IMR-90 (cell line): ENCODE measurements around the gene CERS1. TPM values are rescaled to one million over a fixed set of nuclear protein-coding genes. Genes with fewer than 3 reads are reported as not detected.
A peak's percentile ranks its signal among the peaks of the same experiment; 100 is the strongest.

Source experiments
- ATAC-seq: fragments of 200-7000 bp; cut with Tn5 transposase; 2 replicates; pipeline ENCODE4 v1.9.1; 2020; ENCODE audit warnings: low read depth, mild to moderate bottlenecking, moderate library complexity
- BruUV-seq: library from RNA; stranded (reverse); fragments of 400-500 nt; replicated peaks from 2 replicates; lab custom pipeline; 2021; lab: Mats Ljungman, UMichigan
- CTCF ChIA-PET: fragments of 300-600 bp; formaldehyde crosslinking; extraction: SDS; loops from one replicate; lab custom pipeline; 2021; ENCODE audit warnings: antibody characterized with exemption; lab: Yijun Ruan, JAX
- POLR2A ChIA-PET: fragments of 300-600 bp; sonication (Branson Sonifier 250); formaldehyde crosslinking; loops from one replicate; lab custom pipeline; 2022; ENCODE audit warnings: antibody characterized with exemption; ENCODE audit not compliant: unreplicated experiment; lab: Charles Lee
- DNase-seq: peaks from one replicate; pipeline ENCODE4 v3.0.0; 2013
- H2AFZ ChIP-seq: replicated peaks from 2 replicates; pipeline ENCODE3; 2013; ENCODE audit warnings: low read length, mild to moderate bottlenecking; ENCODE audit not compliant: poor library complexity
- H2AK5ac ChIP-seq: 2 replicates; pipeline ENCODE4 v1.6.1; 2013; ENCODE audit warnings: low read depth, low read length, inconsistent platforms
- H2AK9ac ChIP-seq: replicated peaks from 2 replicates; pipeline ENCODE3; 2013; ENCODE audit warnings: mild to moderate bottlenecking, low read depth, low read length, moderate library complexity; ENCODE audit not compliant: poor library complexity
- H2BK120ac ChIP-seq: 2 replicates; pipeline ENCODE4 v1.6.1; 2013; ENCODE audit warnings: low read depth, low read length, inconsistent platforms
- H2BK15ac ChIP-seq: 3 replicates; pipeline ENCODE4 v1.6.1; 2013; ENCODE audit warnings: low read depth, low read length, inconsistent platforms
- H2BK20ac ChIP-seq: 2 replicates; pipeline ENCODE4 v1.6.1; 2013; ENCODE audit warnings: low read depth, mild to moderate bottlenecking, inconsistent platforms, low read length, moderate library complexity
- H2BK5ac ChIP-seq: 2 replicates; pipeline ENCODE4 v1.6.1; 2013; ENCODE audit warnings: mild to moderate bottlenecking, low read depth, low read length, inconsistent platforms; ENCODE audit not compliant: poor library complexity, severe bottlenecking
- H3K14ac ChIP-seq: replicated peaks from 2 replicates; pipeline ENCODE4 v1.6.1; 2013; ENCODE audit warnings: low read depth, low read length, inconsistent platforms
- H3K18ac ChIP-seq: 2 replicates; pipeline ENCODE4 v1.6.1; 2013; ENCODE audit warnings: low read depth, low read length, control low read depth
- H3K23ac ChIP-seq: 2 replicates; pipeline ENCODE4 v1.6.1; 2013; ENCODE audit warnings: low read depth, low read length, inconsistent platforms
- H3K27ac ChIP-seq: 2 replicates; pipeline ENCODE4 v1.5.1; 2013; ENCODE audit warnings: mild to moderate bottlenecking, control low read depth, low read length; ENCODE audit not compliant: insufficient read depth
- H3K27me3 ChIP-seq: 2 replicates; pipeline ENCODE4 v1.6.1; 2013; ENCODE audit warnings: low read length; ENCODE audit not compliant: control insufficient read depth, insufficient read depth
- H3K36me3 ChIP-seq: 2 replicates; pipeline ENCODE4 v1.6.1; 2013; ENCODE audit warnings: low read length, mixed read lengths; ENCODE audit not compliant: control insufficient read depth, insufficient read depth
- H3K4ac ChIP-seq: 2 replicates; pipeline ENCODE4 v1.6.1; 2013; ENCODE audit warnings: low read depth, low read length, inconsistent platforms
- H3K4me1 ChIP-seq: 2 replicates; pipeline ENCODE4 v1.6.1; 2013; ENCODE audit warnings: low read length, mixed read lengths; ENCODE audit not compliant: control insufficient read depth, insufficient read depth
- H3K4me2 ChIP-seq: 2 replicates; pipeline ENCODE4 v1.6.1; 2013; ENCODE audit warnings: low read depth, mild to moderate bottlenecking, control low read depth, low read length, moderate library complexity
- H3K4me3 ChIP-seq: 2 replicates; pipeline ENCODE4 v1.5.1; 2013; ENCODE audit warnings: low read depth, mild to moderate bottlenecking, control low read depth, low read length, moderate library complexity; ENCODE audit not compliant: insufficient read depth
- H3K56ac ChIP-seq: 2 replicates; pipeline ENCODE4 v1.6.1; 2013; ENCODE audit warnings: low read length, inconsistent platforms; ENCODE audit not compliant: insufficient read depth; ENCODE audit errors: extremely low read depth
- H3K79me1 ChIP-seq, 2 experiments: 2 replicates each; pipeline ENCODE4 v1.6.1; 2013; ENCODE audit warnings: low read length in 2 of 2, inconsistent platforms in 1 of 2, low read depth in 1 of 2
- H3K9ac ChIP-seq: 2 replicates; pipeline ENCODE4 v1.6.1; 2013; ENCODE audit warnings: low read depth, low read length, control low read depth
- H3K9me1 ChIP-seq: 2 replicates; pipeline ENCODE4 v1.6.1; 2013; ENCODE audit warnings: low read length, inconsistent platforms; ENCODE audit not compliant: insufficient read depth
- H3K9me3 ChIP-seq: 2 replicates; pipeline ENCODE4 v1.6.1; 2013; ENCODE audit warnings: low read length; ENCODE audit not compliant: control insufficient read depth, insufficient read depth
- H4K20me1 ChIP-seq: 2 replicates; pipeline ENCODE4 v1.6.1; 2013; ENCODE audit warnings: low read length, inconsistent platforms; ENCODE audit not compliant: insufficient read depth
- H4K5ac ChIP-seq: 2 replicates; pipeline ENCODE4 v1.6.1; 2013; ENCODE audit warnings: mild to moderate bottlenecking, low read depth, low read length, control low read depth
- H4K8ac ChIP-seq, 2 experiments: 2 replicates each; pipeline ENCODE4 v1.6.1; 2013; ENCODE audit warnings: low read depth in 2 of 2, low read length in 2 of 2, control low read depth in 1 of 2, inconsistent platforms in 1 of 2
- H4K91ac ChIP-seq: 2 replicates; pipeline ENCODE4 v1.6.1; 2013; ENCODE audit warnings: low read depth, low read length, inconsistent platforms; ENCODE audit not compliant: insufficient read depth
- POLR2A ChIP-seq: IDR thresholded peaks from 2 replicates; pipeline ENCODE4 v1.6.1; 2012; ENCODE audit warnings: mild to moderate bottlenecking, low read depth, low read length
- RFX5 ChIP-seq: IDR thresholded peaks from 2 replicates; pipeline ENCODE4 v1.8.0; 2012; ENCODE audit warnings: low read depth, mild to moderate bottlenecking, low read length, moderate library complexity
- WGBS, 2 experiments: methylation state at CpG; one replicate each; pipeline versions ENCODE4 v1.1.5 to v1.1.7; 2013; ENCODE audit warnings: missing lambda C conversion rate in 2 of 2; ENCODE audit not compliant: insufficient read length in 1 of 2; ENCODE audit errors: extremely low coverage in 2 of 2; 5-methylcytosine and 5-hydroxymethylcytosine counted together
- dilution Hi-C: fragments of 300-500 bp; cut with HindIII; formaldehyde crosslinking; loops from one replicate; pipeline ENCODE4 v1.14.3; 2018; ENCODE audit warnings: low sequenced_read_pairs; ENCODE audit not compliant: unreplicated experiment
- in situ Hi-C: fragments of 300-500 bp; cut with MboI; formaldehyde crosslinking; loops from 3 replicates; pipeline ENCODE4 v1.14.3; 2019; ENCODE audit warnings: low sequenced_read_pairs, inconsistent platforms, mixed read lengths
- intact Hi-C: fragments of 100-400 bp; cut with micrococcal nuclease; formaldehyde crosslinking; loops from 2 replicates; pipeline ENCODE4 v1.10.0; 2022
- polyA plus RNA-seq, 3 experiments: library from polyadenylated mRNA; depleted of rRNA; stranded (reverse); fragments of >200 nt; gene quantifications; 2 replicates each; pipeline ENCODE4 v1.2.3, GENCODE V29; 2012; ENCODE audit warnings: low replicate concordance in 1 of 3
- total RNA-seq: library from RNA; depleted of rRNA; stranded (reverse); fragments of >200 nt; gene quantifications from 2 replicates; pipeline ENCODE4 v1.2.3, GENCODE V29; 2012
- TF ChIP-seq, protein P1 (sequence below): conservative IDR thresholded peaks from 2 replicates; pipeline ENCODE4 v1.5.1; 2012; ENCODE audit warnings: mild to moderate bottlenecking, low read depth, low read length, improper control_type of control experiment

CERS1 gene
- total and polyA plus RNA-seq, 2 of the 4 experiments (the other 2 are of a cell fraction): 0.90 to 4.3 TPM

DNA sequence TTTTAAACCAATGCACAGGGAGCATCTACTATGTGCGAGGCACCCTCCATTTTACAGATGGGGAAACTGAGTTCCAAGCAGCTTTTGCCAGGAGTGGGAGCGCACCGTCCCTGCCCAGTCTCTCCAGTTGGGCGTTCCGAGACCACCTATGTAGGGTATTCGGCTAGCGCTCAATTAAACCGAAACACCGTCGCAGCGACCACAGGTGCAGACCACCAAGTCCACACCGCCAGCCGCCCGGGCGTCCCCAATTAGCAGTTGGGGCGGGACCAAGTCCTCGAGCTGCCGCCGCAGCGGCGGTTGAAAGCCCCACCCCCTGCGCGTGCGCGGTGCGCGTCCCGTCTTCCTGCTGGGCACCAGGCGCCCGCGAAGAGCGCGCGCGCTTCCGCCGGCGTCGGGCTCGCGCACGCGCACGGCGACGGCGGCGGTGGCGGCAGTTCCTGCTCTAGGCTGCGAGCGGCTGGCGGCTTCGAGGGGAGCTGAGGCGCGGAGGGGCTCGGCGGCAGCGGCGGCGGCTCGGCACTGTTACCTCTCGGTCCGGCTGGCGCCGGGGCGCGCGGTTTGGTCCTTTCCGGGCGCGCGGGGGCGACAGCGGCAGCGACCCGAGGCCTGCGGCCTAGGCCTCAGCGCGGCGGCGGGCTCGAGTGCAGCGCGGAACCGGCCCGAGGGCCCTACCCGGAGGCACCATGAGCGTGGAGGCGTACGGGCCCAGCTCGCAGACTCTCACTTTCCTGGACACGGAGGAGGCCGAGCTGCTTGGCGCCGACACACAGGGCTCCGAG is 64.2 kb downstream of the CERS1 start, which contains the start of gene UPF1:
Gene UPF1 (plus strand): TSS at position 436 of the 782 bp plus-strand sequence. CDS start 251 bp downstream, at position 687.
- Histone ChIP-seq H3K4ac (peak within 1 kb of the TSS; percentile 80; the same call in 1 of the 2 replicates), H4K20me1 (peaks cover 48% of the 10 kb centered on the region), H2BK15ac (no peak within 1 kb of the TSS), H4K91ac (peak within 1 kb of the TSS; percentile 46), H2AK5ac (peak within 1 kb of the TSS; percentile 92; the same call in 1 of the 2 replicates), H3K9me3 (peaks cover 5% of the 10 kb centered on the region), H3K4me3 (peak within 1 kb of the TSS; percentile 80), H3K4me1 (peaks cover 10% of the 10 kb centered on the region), H3K9ac (peak within 1 kb of the TSS; percentile 97), H4K5ac (peak within 1 kb of the TSS; percentile 45; the same call in 1 of the 2 replicates), H2AFZ (peak within 1 kb of the TSS; percentile 99), H3K27ac (peak within 1 kb of the TSS; percentile 81), H3K36me3 (peaks cover 7% of the 10 kb centered on the region), H3K4me2 (peak within 1 kb of the TSS; percentile 96), H2BK5ac (peak within 1 kb of the TSS; percentile 71), H3K56ac (peak within 1 kb of the TSS; percentile 39), H3K27me3 (no peaks in the 10 kb centered on the region), H2BK20ac (no peak within 1 kb of the TSS), H3K14ac (peak within 1 kb of the TSS; percentile 94), H3K18ac (no peak within 1 kb of the TSS), H4K8ac (peak within 1 kb of the TSS; percentile 96 to 98), H2BK120ac (peak within 1 kb of the TSS; percentile 35; the same call in 1 of the 2 replicates), H3K79me1 (peaks cover 0 to 42% of the 10 kb centered on the region in 2 experiments; a peak in 2 of 4 replicates), H3K23ac (peak within 1 kb of the TSS; percentile 53; the same call in 1 of the 2 replicates), H3K9me1 (peaks cover 13% of the 10 kb centered on the region), H2AK9ac (peak within 1 kb of the TSS; percentile 98)
- POLR2A ChIA-PET: no interaction called here
- no TSS peak for BruUV-seq
- dilution Hi-C loops (no loop called here), intact Hi-C loops (loop anchor here (5.0 kb wide), 1 partner anchor 244 kb away; the partner anchor contains the start of gene REX1BD), in situ Hi-C loops (no loop called here)
- 1% methylated on average over 53 of the region's 96 CpGs; no CpG with 5 or more reads in 1 of the 2 experiments for WGBS, 2 experiments
- DNase-seq (peak; percentile 88), ATAC-seq (peak; percentile 87)
- CTCF ChIA-PET: interaction anchor here (0.6 to 0.9 kb wide), 2 partner anchors 43 to 44 kb away, joined by 3 read pairs; no protein-coding TSS in a partner anchor
- TF ChIP-seq POLR2A (peak; percentile 83), RFX5 (no peak)
- TF ChIP-seq, protein P1, sequence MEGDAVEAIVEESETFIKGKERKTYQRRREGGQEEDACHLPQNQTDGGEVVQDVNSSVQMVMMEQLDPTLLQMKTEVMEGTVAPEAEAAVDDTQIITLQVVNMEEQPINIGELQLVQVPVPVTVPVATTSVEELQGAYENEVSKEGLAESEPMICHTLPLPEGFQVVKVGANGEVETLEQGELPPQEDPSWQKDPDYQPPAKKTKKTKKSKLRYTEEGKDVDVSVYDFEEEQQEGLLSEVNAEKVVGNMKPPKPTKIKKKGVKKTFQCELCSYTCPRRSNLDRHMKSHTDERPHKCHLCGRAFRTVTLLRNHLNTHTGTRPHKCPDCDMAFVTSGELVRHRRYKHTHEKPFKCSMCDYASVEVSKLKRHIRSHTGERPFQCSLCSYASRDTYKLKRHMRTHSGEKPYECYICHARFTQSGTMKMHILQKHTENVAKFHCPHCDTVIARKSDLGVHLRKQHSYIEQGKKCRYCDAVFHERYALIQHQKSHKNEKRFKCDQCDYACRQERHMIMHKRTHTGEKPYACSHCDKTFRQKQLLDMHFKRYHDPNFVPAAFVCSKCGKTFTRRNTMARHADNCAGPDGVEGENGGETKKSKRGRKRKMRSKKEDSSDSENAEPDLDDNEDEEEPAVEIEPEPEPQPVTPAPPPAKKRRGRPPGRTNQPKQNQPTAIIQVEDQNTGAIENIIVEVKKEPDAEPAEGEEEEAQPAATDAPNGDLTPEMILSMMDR: 0 out of 2 replicates have a peak, but pooled peaks have one; percentile 9
